Uterus (tissue), 2 donors: ENCODE data around the gene HDAC4.

Experiments used
- POLR2A ChIP-seq, 2 donors: fragments of 450-650 bp; IDR thresholded peaks; one replicate each; pipeline ENCODE4 v1.6.1; 2016; ENCODE audit warnings: antibody characterized with exemption in 2 of 2, mild to moderate bottlenecking in 1 of 2, moderate library complexity in 1 of 2
- TF ChIP-seq, protein P1 (sequence below), 4 experiments: fragments of 200-600 bp in 2 of 4; fragments of 450-650 bp in 2 of 4; sonication (generic) in 2 of 4; IDR thresholded peaks; one replicate each; pipeline ENCODE4 v1.5.1; 2016 to 2019; ENCODE audit warnings: antibody characterized with exemption in 4 of 4, mild to moderate bottlenecking in 2 of 4, moderate library complexity in 1 of 4

DNA sequence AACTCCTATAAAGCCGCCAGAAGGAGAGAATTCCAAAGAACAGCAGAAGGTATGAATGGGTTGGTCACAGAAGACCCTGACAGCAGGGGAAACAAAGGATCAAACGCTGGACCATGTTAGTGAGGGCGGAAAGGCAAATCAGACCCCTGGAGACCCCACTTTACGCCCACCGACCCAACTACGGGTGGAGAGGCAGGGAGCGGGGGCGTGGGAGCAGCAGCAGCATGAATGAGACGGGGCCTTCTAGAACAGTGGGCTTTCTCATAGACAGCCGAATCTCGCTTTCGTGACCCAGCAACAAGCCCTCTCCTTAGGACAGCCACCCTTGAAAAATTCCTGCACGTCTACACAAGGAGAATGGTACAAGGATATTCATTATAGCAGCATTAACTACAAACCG, 191.0 kb downstream of the HDAC4 start:
- TF ChIP-seq, protein P1, sequence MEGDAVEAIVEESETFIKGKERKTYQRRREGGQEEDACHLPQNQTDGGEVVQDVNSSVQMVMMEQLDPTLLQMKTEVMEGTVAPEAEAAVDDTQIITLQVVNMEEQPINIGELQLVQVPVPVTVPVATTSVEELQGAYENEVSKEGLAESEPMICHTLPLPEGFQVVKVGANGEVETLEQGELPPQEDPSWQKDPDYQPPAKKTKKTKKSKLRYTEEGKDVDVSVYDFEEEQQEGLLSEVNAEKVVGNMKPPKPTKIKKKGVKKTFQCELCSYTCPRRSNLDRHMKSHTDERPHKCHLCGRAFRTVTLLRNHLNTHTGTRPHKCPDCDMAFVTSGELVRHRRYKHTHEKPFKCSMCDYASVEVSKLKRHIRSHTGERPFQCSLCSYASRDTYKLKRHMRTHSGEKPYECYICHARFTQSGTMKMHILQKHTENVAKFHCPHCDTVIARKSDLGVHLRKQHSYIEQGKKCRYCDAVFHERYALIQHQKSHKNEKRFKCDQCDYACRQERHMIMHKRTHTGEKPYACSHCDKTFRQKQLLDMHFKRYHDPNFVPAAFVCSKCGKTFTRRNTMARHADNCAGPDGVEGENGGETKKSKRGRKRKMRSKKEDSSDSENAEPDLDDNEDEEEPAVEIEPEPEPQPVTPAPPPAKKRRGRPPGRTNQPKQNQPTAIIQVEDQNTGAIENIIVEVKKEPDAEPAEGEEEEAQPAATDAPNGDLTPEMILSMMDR (IDR thresholded peaks at IDR 0.05) = no peak
- TF ChIP-seq POLR2A (IDR thresholded peaks at IDR 0.05) = no peak
